ENCODE results near the gene ZNF628. TPM values are rescaled to one million over a fixed set of nuclear protein-coding genes. Genes with fewer than 3 reads are reported as not detected.

ZNF628 gene
- total RNA-seq, 1 donor from 2014 or later, result 16.8 TPM

- DNase-seq (ENCODE audit: low spot score, unreplicated experiment), result no peak
- Mint-ChIP-seq H3K4me1 (ENCODE audit: low read depth) (no peaks in the 10 kb centered on the region), H3K9me3 (ENCODE audit: low read depth) (no peaks in the 10 kb centered on the region), H3K27ac (no peak overlapping the region), H3K4me3 (ENCODE audit: low read depth) (no peak overlapping the region), H3K27me3 (peaks cover 84% of the 10 kb centered on the region), H3K36me3 (ENCODE audit: insufficient read depth) (no peaks in the 10 kb centered on the region)
- TF ChIP-seq, protein P1, sequence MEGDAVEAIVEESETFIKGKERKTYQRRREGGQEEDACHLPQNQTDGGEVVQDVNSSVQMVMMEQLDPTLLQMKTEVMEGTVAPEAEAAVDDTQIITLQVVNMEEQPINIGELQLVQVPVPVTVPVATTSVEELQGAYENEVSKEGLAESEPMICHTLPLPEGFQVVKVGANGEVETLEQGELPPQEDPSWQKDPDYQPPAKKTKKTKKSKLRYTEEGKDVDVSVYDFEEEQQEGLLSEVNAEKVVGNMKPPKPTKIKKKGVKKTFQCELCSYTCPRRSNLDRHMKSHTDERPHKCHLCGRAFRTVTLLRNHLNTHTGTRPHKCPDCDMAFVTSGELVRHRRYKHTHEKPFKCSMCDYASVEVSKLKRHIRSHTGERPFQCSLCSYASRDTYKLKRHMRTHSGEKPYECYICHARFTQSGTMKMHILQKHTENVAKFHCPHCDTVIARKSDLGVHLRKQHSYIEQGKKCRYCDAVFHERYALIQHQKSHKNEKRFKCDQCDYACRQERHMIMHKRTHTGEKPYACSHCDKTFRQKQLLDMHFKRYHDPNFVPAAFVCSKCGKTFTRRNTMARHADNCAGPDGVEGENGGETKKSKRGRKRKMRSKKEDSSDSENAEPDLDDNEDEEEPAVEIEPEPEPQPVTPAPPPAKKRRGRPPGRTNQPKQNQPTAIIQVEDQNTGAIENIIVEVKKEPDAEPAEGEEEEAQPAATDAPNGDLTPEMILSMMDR (IDR thresholded peaks at IDR 0.05; ENCODE audit: unreplicated experiment), result no peak
Observed at GRCh38 chr19:55441319-55441691, 35.1 kb upstream of the ZNF628 start.

DNA sequence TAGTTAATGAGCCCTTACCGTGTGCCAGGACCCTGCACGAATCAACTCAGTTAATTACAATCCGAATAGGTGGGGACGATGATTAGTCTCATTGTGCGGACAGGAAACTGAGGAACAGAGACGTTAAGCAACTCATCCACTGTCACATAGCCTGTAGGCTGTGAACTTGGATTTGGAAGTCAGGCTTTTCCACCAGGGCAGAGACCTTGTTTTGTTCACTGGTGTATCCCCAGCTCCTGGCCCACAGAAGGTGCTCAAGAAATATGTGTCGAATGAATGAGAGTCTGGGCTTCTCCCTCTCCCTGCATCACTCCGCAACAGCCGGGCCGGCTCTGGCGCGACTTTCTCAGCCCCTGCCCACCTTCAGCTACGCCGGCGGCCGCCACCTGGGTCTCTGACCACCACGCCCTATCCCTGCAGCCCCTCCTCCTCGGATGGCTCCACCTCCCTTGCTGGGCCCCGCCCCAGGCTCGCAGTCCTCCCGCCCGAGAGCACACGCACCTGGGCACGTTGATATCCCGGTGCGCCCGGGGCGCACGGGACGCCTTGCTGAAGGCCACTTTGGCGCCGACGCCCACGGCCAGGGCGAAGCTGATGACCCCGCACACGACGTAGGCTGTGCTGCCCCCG, 34.6 kb upstream of the ZNF628 start:
- TF ChIP-seq, protein P1 (IDR thresholded peaks at IDR 0.05; ENCODE audit: unreplicated experiment), result no peak
- Mint-ChIP-seq H3K4me1 (ENCODE audit: low read depth) (no peaks in the 10 kb centered on the region), H3K4me3 (ENCODE audit: low read depth) (no peak overlapping the region), H3K36me3 (ENCODE audit: insufficient read depth) (no peaks in the 10 kb centered on the region), H3K27me3 (peaks cover 82% of the 10 kb centered on the region), H3K9me3 (ENCODE audit: low read depth) (no peaks in the 10 kb centered on the region), H3K27ac (no peak overlapping the region)
- no peak for DNase-seq (ENCODE audit: low spot score, unreplicated experiment)

- Mint-ChIP-seq H3K4me1 (ENCODE audit: low read depth) (no peaks in the 10 kb centered on the region), H3K4me3 (ENCODE audit: low read depth) (no peak overlapping the region), H3K27me3 (peaks cover 76% of the 10 kb centered on the region), H3K36me3 (ENCODE audit: insufficient read depth) (no peaks in the 10 kb centered on the region), H3K9me3 (ENCODE audit: low read depth) (no peaks in the 10 kb centered on the region), H3K27ac (no peak overlapping the region)
- no peak for DNase-seq (ENCODE audit: low spot score, unreplicated experiment)
- TF ChIP-seq, protein P1 (IDR thresholded peaks at IDR 0.05; ENCODE audit: unreplicated experiment), result no peak
Observed at GRCh38 chr19:55442372-55442961, 34.0 kb upstream of the ZNF628 start.

- H3K27me3 Mint-ChIP-seq, result peaks cover 73% of the 10 kb centered on the region
- no peak for DNase-seq (ENCODE audit: low spot score, unreplicated experiment)
Observed at GRCh38 chr19:55443045-55443823, 33.2 kb upstream of the ZNF628 start, which contains the start of gene SHISA7. Gene SHISA7 (minus strand): TSS chr19:55443300. CDS start chr19:55442863, 437 bp downstream.

More at GRCh38 chr19:55443045-55443823, 33.2 kb upstream of the ZNF628 start, which contains the start of gene SHISA7:
- H3K36me3 Mint-ChIP-seq (ENCODE audit: insufficient read depth), result no peaks in the 10 kb centered on the region
- TF ChIP-seq, protein P1 (IDR thresholded peaks at IDR 0.05; ENCODE audit: unreplicated experiment), result no peak
- no peak within 1 kb of the TSS for H3K27ac Mint-ChIP-seq
- no peaks in the 10 kb centered on the region for H3K9me3 Mint-ChIP-seq (ENCODE audit: low read depth)
- no peaks in the 10 kb centered on the region for H3K4me1 Mint-ChIP-seq (ENCODE audit: low read depth)
- H3K4me3 Mint-ChIP-seq (ENCODE audit: low read depth), result no peak within 1 kb of the TSS

All from progenitor cell of endocrine pancreas (in vitro differentiated cells).